ENCODE data around the gene XPC.

Gene XPC

GRCh38 chr3:14170531-14171159, 7.8 kb downstream of the XPC start:
- no peak for DNase-seq (ENCODE audit: low spot score)

- DNase-seq (ENCODE audit: low spot score) = no peak
These were observed 8.5 kb downstream of the XPC start for GRCh38 chr3:14169871-14170270.

- DNase-seq (ENCODE audit: low spot score) = no peak
These were observed 9.0 kb downstream of the XPC start for GRCh38 chr3:14169435-14169834.

GRCh38 chr3:14166877-14167603, 11.4 kb downstream of the XPC start:
- DNase-seq (ENCODE audit: low spot score) = peak; percentile 20

GRCh38 chr3:14162178-14162577, 16.2 kb downstream of the XPC start:
- DNase-seq (ENCODE audit: low spot score) = no peak

GRCh38 chr3:14161282-14161681, 17.1 kb downstream of the XPC start:
- no peak for DNase-seq (ENCODE audit: low spot score)

GRCh38 chr3:14159426-14159825, 19.0 kb downstream of the XPC start:
- no peak for DNase-seq (ENCODE audit: low spot score)

GRCh38 chr3:14158370-14158769, 20.0 kb downstream of the XPC start:
- DNase-seq (ENCODE audit: low spot score) = no peak

GRCh38 chr3:14157951-14158350, 20.4 kb downstream of the XPC start:
- DNase-seq (ENCODE audit: low spot score) = no peak

- DNase-seq (ENCODE audit: low spot score) = no peak
These were observed 21.4 kb downstream of the XPC start for GRCh38 chr3:14156843-14157561.

- DNase-seq (ENCODE audit: low spot score) = no peak
These were observed 22.2 kb downstream of the XPC start for GRCh38 chr3:14156201-14156600.

GRCh38 chr3:14154895-14155440, 23.4 kb downstream of the XPC start:
- no peak for DNase-seq (ENCODE audit: low spot score)

- DNase-seq (ENCODE audit: low spot score) = no peak
These were observed 24.1 kb downstream of the XPC start for GRCh38 chr3:14154276-14154675.

GRCh38 chr3:14153663-14154062, 24.7 kb downstream of the XPC start:
- no peak for DNase-seq (ENCODE audit: low spot score)

- no peak for DNase-seq (ENCODE audit: low spot score)
These were observed 25.4 kb downstream of the XPC start for GRCh38 chr3:14152963-14153355.

GRCh38 chr3:14152233-14152962, 26.0 kb downstream of the XPC start:
- DNase-seq (ENCODE audit: low spot score) = no peak

- no peak for DNase-seq (ENCODE audit: low spot score)
These were observed 26.8 kb downstream of the XPC start for GRCh38 chr3:14151471-14152083.

- no peak for DNase-seq (ENCODE audit: low spot score)
These were observed 27.7 kb downstream of the XPC start for GRCh38 chr3:14150491-14151230.

GRCh38 chr3:14150078-14150477, 28.3 kb downstream of the XPC start:
- DNase-seq (ENCODE audit: low spot score) = no peak

- DNase-seq (ENCODE audit: low spot score) = no peak
These were observed 30.1 kb downstream of the XPC start for GRCh38 chr3:14148041-14148985.
